ENCODE data around the gene SUMO2. TPM values are rescaled to one million over a fixed set of nuclear protein-coding genes. Genes with fewer than 3 reads are reported as not detected.

The SUMO2 gene
- 625 TPM for total RNA-seq (ENCODE audit: unreplicated experiment)
- long read RNA-seq, transcript SUMO2-202 (4 exons, 3,190 nt), result major isoform, 590 of 599 reads
- long read RNA-seq, partial matches to known transcripts, result 1 of 599 reads
- long read RNA-seq, other reads (novel, unspliced or antisense), result 5 of 599 reads

GRCh38 chr17:75182569-75183436, at the start of gene SUMO2:
SUMO2 (minus strand) TSS chr17:75182959; CDS start chr17:75182834, 125 bp downstream.
- Mint-ChIP-seq H3K36me3 (ENCODE audit: unreplicated experiment) (no peaks in the 10 kb centered on the region), H3K27me3 (ENCODE audit: unreplicated experiment) (peaks cover 11% of the 10 kb centered on the region), H3K4me1 (ENCODE audit: low read depth, unreplicated experiment) (peaks cover 12% of the 10 kb centered on the region), H3K4me3 (ENCODE audit: unreplicated experiment) (peak within 1 kb of the TSS; percentile 98), H3K9me3 (ENCODE audit: unreplicated experiment) (peaks cover 16% of the 10 kb centered on the region), H3K27ac (ENCODE audit: unreplicated experiment) (peak within 1 kb of the TSS; percentile 90)
- peak; percentile 26 for TF ChIP-seq CTCF (IDR thresholded peaks at IDR 0.05; ENCODE audit: partially characterized antibody, unreplicated experiment)
- peak; percentile 95 for DNase-seq

- no peak for TF ChIP-seq CTCF (IDR thresholded peaks at IDR 0.05; ENCODE audit: partially characterized antibody, unreplicated experiment)
- no peak for DNase-seq
- no peaks in the 10 kb centered on the region for H3K36me3 Mint-ChIP-seq (ENCODE audit: unreplicated experiment)
- H3K4me3 Mint-ChIP-seq (ENCODE audit: unreplicated experiment), result peak overlapping the region; percentile 17
- peaks cover 4% of the 10 kb centered on the region for H3K9me3 Mint-ChIP-seq (ENCODE audit: unreplicated experiment)
- H3K27me3 Mint-ChIP-seq (ENCODE audit: unreplicated experiment), result peaks cover 1% of the 10 kb centered on the region
- no peaks in the 10 kb centered on the region for H3K4me1 Mint-ChIP-seq (ENCODE audit: low read depth, unreplicated experiment)
- no peak overlapping the region for H3K27ac Mint-ChIP-seq (ENCODE audit: unreplicated experiment)
These were observed 49.1 kb upstream of the SUMO2 start for GRCh38 chr17:75231741-75232464.

GRCh38 chr17:75231071-75231470, 48.3 kb upstream of the SUMO2 start:
- no peaks in the 10 kb centered on the region for H3K36me3 Mint-ChIP-seq (ENCODE audit: unreplicated experiment)
- no peak for DNase-seq
- H3K4me1 Mint-ChIP-seq (ENCODE audit: low read depth, unreplicated experiment), result no peaks in the 10 kb centered on the region
- no peak for TF ChIP-seq CTCF (IDR thresholded peaks at IDR 0.05; ENCODE audit: partially characterized antibody, unreplicated experiment)
- H3K27ac Mint-ChIP-seq (ENCODE audit: unreplicated experiment), result no peak overlapping the region
- peaks cover 1% of the 10 kb centered on the region for H3K27me3 Mint-ChIP-seq (ENCODE audit: unreplicated experiment)
- H3K9me3 Mint-ChIP-seq (ENCODE audit: unreplicated experiment), result peaks cover 1% of the 10 kb centered on the region
- H3K4me3 Mint-ChIP-seq (ENCODE audit: unreplicated experiment), result no peak overlapping the region

- no peak for TF ChIP-seq CTCF (IDR thresholded peaks at IDR 0.05; ENCODE audit: partially characterized antibody, unreplicated experiment)
- Mint-ChIP-seq H3K27me3 (ENCODE audit: unreplicated experiment) (peaks cover 4% of the 10 kb centered on the region), H3K4me3 (ENCODE audit: unreplicated experiment) (no peak overlapping the region), H3K27ac (ENCODE audit: unreplicated experiment) (no peak overlapping the region), H3K9me3 (ENCODE audit: unreplicated experiment) (peaks cover 1% of the 10 kb centered on the region), H3K4me1 (ENCODE audit: low read depth, unreplicated experiment) (peaks cover 1% of the 10 kb centered on the region), H3K36me3 (ENCODE audit: unreplicated experiment) (no peaks in the 10 kb centered on the region)
- DNase-seq, result no peak
These were observed 46.1 kb upstream of the SUMO2 start for GRCh38 chr17:75228847-75229246.
